Upper lobe of left lung (tissue), 4 donors: Measurements from ENCODE around the gene USP48.

Source experiments
- EP300 ChIP-seq, 4 donors: sonication (generic); formaldehyde crosslinking; IDR thresholded peaks; one replicate each; pipeline ENCODE4 v1.5.1; 2017; ENCODE audit warnings: antibody characterized with exemption in 4 of 4, control low read depth in 2 of 4
- POLR2A ChIP-seq, 4 donors: fragments of 450-650 bp; IDR thresholded peaks; one replicate each; pipeline ENCODE4 v1.5.1; 2016 to 2017; ENCODE audit warnings: antibody characterized with exemption in 4 of 4, mild to moderate bottlenecking in 2 of 4
- POLR2AphosphoS5 ChIP-seq, 2 donors: sonication (generic); formaldehyde crosslinking; IDR thresholded peaks; one replicate each; pipeline ENCODE4 v1.5.1; 2017; ENCODE audit warnings: antibody characterized with exemption in 2 of 2
- TF ChIP-seq, protein P1 (sequence below), 6 experiments: fragments of 450-650 bp in 4 of 6; fragments of 200-600 bp in 2 of 6; sonication (generic) in 2 of 6; IDR thresholded peaks; one replicate each; pipeline ENCODE4 v1.5.1; 2016 to 2019; ENCODE audit warnings: antibody characterized with exemption in 6 of 6

DNA sequence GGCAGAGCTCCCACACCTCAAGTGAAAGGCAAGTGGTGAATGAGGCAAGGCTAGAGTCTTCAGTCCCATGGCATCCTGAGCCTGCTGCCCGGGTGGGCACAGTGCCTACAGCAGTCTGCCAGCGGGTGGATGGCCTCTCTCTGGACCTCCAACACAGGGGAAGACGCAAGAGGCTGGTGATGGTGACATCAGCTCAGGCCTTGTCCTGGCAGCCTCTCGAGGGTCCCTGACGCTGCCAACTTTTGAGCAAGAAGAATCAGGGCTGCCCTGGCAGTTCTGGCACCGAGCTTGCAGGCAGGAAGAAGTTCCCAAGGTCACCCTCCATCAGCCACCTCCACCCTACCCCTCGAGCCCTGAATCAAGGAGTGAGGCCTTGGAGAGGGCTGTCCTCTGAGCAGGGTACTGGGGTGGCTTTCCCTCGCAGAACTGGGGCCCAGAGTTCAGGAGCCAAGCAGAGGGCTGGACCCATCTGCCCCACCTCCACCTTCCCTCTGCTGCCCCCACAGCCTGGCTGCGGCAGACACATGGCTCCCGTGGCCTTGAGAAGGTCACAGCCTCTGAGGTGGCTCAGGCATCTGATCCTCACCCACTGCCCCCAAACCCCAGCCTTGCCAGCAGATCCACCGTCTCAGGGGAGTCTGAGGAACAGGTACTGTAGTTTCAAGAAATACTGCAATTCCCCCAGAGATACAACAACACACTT is 119.5 kb downstream of the USP48 start:
- TF ChIP-seq, protein P1, sequence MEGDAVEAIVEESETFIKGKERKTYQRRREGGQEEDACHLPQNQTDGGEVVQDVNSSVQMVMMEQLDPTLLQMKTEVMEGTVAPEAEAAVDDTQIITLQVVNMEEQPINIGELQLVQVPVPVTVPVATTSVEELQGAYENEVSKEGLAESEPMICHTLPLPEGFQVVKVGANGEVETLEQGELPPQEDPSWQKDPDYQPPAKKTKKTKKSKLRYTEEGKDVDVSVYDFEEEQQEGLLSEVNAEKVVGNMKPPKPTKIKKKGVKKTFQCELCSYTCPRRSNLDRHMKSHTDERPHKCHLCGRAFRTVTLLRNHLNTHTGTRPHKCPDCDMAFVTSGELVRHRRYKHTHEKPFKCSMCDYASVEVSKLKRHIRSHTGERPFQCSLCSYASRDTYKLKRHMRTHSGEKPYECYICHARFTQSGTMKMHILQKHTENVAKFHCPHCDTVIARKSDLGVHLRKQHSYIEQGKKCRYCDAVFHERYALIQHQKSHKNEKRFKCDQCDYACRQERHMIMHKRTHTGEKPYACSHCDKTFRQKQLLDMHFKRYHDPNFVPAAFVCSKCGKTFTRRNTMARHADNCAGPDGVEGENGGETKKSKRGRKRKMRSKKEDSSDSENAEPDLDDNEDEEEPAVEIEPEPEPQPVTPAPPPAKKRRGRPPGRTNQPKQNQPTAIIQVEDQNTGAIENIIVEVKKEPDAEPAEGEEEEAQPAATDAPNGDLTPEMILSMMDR (IDR thresholded peaks at IDR 0.05): no peak
- TF ChIP-seq POLR2A (IDR thresholded peaks at IDR 0.05) (no peak), EP300 (IDR thresholded peaks at IDR 0.05) (no peak), POLR2AphosphoS5 (IDR thresholded peaks at IDR 0.05) (no peak)
